LNCAP (cell line): ENCODE data around the gene TPCN2.

Experiments
- CTCF ChIP-seq: fragments of 450-650 bp; IDR thresholded peaks from 2 replicates; pipeline ENCODE4 v1.5.1; 2017; ENCODE audit warnings: mild to moderate bottlenecking

The TPCN2 gene

GRCh38 chr11:69178819-69179482, 130.2 kb downstream of the TPCN2 start:
- no peak for TF ChIP-seq CTCF

- TF ChIP-seq CTCF: no peak
These were observed 131.5 kb downstream of the TPCN2 start for GRCh38 chr11:69180226-69180625.

GRCh38 chr11:69180726-69181125, 132.0 kb downstream of the TPCN2 start:
- TF ChIP-seq CTCF: no peak

GRCh38 chr11:69183613-69184012, 134.9 kb downstream of the TPCN2 start:
- TF ChIP-seq CTCF: no peak
